Cardiac muscle cell (in vitro differentiated cells and primary cell): ENCODE data around the gene C8A. TPM values are rescaled to one million over a fixed set of nuclear protein-coding genes. Genes with fewer than 3 reads are reported as not detected.

Experiments used
- DNase-seq, 2 donors: peaks; one replicate each; pipeline versions ENCODE4 v3.0.0 to v3.0.0-alpha.2; 2010 to 2017; ENCODE audit warnings: low read depth in 1 of 2, low spot score in 1 of 2
- H3K27ac ChIP-seq: fragments of 200-600 bp; sonication (generic); 2 replicates; pipeline ENCODE4 v1.5.1; 2016
- H3K27me3 ChIP-seq: fragments of 200-600 bp; sonication (generic); 2 replicates; pipeline ENCODE4 v1.6.0; 2016; ENCODE audit warnings: control low read depth
- H3K36me3 ChIP-seq: fragments of 200-600 bp; sonication (generic); 2 replicates; pipeline ENCODE4 v1.5.1; 2016; ENCODE audit warnings: control low read depth
- H3K4me1 ChIP-seq: fragments of 200-600 bp; sonication (generic); 2 replicates; pipeline ENCODE4 v1.8.1; 2017; ENCODE audit warnings: low read depth, mild to moderate bottlenecking, mixed run types
- H3K4me3 ChIP-seq: fragments of 200-600 bp; sonication (generic); 2 replicates; pipeline ENCODE4 v1.5.1; 2016; ENCODE audit warnings: mild to moderate bottlenecking
- H3K9me3 ChIP-seq: fragments of 200-600 bp; sonication (generic); 2 replicates; pipeline ENCODE4 v1.5.1; 2017; ENCODE audit warnings: low read depth, mild to moderate bottlenecking, control low read depth
- polyA plus RNA-seq: library from polyadenylated mRNA; unstranded; fragments of >200 nt; fragmentation: Nextera tagmentation; extraction: Ambion mirVana; gene quantifications from 2 replicates; pipeline ENCODE4 v1.2.1, GENCODE V29; 2016
- total RNA-seq: library from RNA; depleted of rRNA; stranded (reverse); fragments of >200 nt; gene quantifications from 2 replicates; pipeline ENCODE4 v1.2.3, GENCODE V29; 2016
- TF ChIP-seq, protein P1 (sequence below): IDR thresholded peaks from 2 replicates; pipeline ENCODE4 v1.5.1; 2012; ENCODE audit warnings: low read depth, mild to moderate bottlenecking, low read length

C8A gene
- total and polyA plus RNA-seq, 2 experiments from 2014 or later = not detected

DNA sequence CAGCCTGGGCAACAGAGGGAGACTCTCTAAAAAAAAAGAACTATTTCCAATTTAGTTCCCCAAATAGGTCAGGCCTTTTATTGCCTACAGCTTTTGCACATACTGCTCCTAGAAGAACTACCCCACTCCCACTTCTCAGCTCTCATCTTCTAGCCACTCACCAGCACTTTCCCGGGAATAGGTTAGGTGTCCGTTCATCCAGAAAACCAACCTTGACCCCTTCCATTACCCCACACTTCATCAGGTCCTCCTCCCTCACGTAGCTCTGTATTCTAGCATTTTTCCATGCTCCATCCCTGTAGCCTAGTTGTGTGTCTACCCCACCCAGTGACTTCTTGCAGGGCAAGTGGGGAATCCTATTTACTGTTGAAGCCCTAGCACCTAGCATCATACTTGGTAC, 68.6 kb downstream of the C8A start:
- no peak for DNase-seq
- H3K4me3 ChIP-seq = no peak overlapping the region

GRCh38 chr1:56924116-56924515, 69.5 kb downstream of the C8A start:
- Histone ChIP-seq H3K27ac (no peak overlapping the region), H3K36me3 (no peaks in the 10 kb centered on the region), H3K9me3 (no peaks in the 10 kb centered on the region), H3K4me1 (no peaks in the 10 kb centered on the region), H3K27me3 (no peaks in the 10 kb centered on the region), H3K4me3 (no peak overlapping the region)
- TF ChIP-seq, protein P1, sequence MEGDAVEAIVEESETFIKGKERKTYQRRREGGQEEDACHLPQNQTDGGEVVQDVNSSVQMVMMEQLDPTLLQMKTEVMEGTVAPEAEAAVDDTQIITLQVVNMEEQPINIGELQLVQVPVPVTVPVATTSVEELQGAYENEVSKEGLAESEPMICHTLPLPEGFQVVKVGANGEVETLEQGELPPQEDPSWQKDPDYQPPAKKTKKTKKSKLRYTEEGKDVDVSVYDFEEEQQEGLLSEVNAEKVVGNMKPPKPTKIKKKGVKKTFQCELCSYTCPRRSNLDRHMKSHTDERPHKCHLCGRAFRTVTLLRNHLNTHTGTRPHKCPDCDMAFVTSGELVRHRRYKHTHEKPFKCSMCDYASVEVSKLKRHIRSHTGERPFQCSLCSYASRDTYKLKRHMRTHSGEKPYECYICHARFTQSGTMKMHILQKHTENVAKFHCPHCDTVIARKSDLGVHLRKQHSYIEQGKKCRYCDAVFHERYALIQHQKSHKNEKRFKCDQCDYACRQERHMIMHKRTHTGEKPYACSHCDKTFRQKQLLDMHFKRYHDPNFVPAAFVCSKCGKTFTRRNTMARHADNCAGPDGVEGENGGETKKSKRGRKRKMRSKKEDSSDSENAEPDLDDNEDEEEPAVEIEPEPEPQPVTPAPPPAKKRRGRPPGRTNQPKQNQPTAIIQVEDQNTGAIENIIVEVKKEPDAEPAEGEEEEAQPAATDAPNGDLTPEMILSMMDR = no peak
- no peak for DNase-seq

More for the DNA sequence above, 68.6 kb downstream of the C8A start:
- TF ChIP-seq, protein P1 = no peak
- Histone ChIP-seq H3K36me3 (no peaks in the 10 kb centered on the region), H3K27me3 (no peaks in the 10 kb centered on the region), H3K27ac (no peak overlapping the region), H3K4me1 (no peaks in the 10 kb centered on the region), H3K9me3 (no peaks in the 10 kb centered on the region)

GRCh38 chr1:56925193-56925592, 70.6 kb downstream of the C8A start:
- no peaks in the 10 kb centered on the region for H3K9me3 ChIP-seq
- H3K27me3 ChIP-seq = no peaks in the 10 kb centered on the region
- H3K36me3 ChIP-seq = no peaks in the 10 kb centered on the region
- no peak for DNase-seq
- no peaks in the 10 kb centered on the region for H3K4me1 ChIP-seq
- H3K4me3 ChIP-seq = no peak overlapping the region
- H3K27ac ChIP-seq = no peak overlapping the region
- TF ChIP-seq, protein P1 = no peak

DNA sequence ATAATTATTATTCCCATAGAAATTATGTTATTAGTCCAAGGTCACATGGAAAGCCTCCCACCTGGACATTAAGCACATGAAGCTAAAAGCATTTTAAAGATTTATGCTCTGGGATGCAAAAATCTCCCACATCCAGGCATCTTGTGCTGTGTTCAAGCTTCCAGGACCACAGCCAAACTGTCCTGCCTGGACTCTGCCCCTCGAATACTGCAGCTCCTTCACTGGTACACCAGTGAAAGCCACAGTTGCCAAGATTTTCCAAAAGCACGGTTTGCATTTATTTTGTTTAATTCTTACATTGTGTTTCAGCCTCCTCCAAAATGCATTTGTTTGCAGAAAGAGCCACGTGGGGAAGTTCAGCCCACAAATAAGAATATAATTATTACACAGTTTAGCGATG, 72.6 kb downstream of the C8A start:
- Histone ChIP-seq H3K27ac (no peak overlapping the region), H3K9me3 (no peaks in the 10 kb centered on the region), H3K27me3 (no peaks in the 10 kb centered on the region), H3K4me3 (no peak overlapping the region), H3K36me3 (no peaks in the 10 kb centered on the region), H3K4me1 (no peaks in the 10 kb centered on the region)
- no peak for DNase-seq
- TF ChIP-seq, protein P1 = no peak

DNA sequence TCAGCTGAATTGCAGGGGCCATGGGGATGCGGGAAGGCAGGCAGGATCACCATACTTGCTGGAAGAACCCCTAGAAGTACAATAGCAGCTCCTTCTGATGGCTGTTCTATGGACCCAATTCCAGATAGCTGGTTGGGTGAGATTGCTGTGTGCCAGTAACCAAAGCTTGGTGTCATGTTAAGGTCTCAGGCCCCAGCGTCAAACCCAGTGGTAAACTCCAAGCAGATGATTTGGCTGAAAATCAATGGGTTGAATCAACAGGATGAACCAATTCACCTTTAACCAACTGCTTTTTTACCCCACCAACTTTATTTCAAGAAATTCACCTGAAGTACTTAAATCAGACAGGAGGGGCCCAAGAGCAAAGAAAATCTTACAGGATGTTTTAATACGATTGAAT, 73.4 kb downstream of the C8A start:
- H3K4me3 ChIP-seq = no peak overlapping the region
- DNase-seq = no peak
- no peaks in the 10 kb centered on the region for H3K4me1 ChIP-seq
- H3K36me3 ChIP-seq = no peaks in the 10 kb centered on the region
- H3K27me3 ChIP-seq = no peaks in the 10 kb centered on the region
- no peaks in the 10 kb centered on the region for H3K9me3 ChIP-seq
- TF ChIP-seq, protein P1 = no peak
- H3K27ac ChIP-seq = no peak overlapping the region

GRCh38 chr1:56929492-56929891, 74.9 kb downstream of the C8A start:
- no peak for DNase-seq
- H3K4me3 ChIP-seq = no peak overlapping the region
- no peaks in the 10 kb centered on the region for H3K36me3 ChIP-seq
- H3K27me3 ChIP-seq = no peaks in the 10 kb centered on the region
- no peaks in the 10 kb centered on the region for H3K9me3 ChIP-seq
- no peak overlapping the region for H3K27ac ChIP-seq
- no peaks in the 10 kb centered on the region for H3K4me1 ChIP-seq
- TF ChIP-seq, protein P1 = no peak
